Retinal pigment epithelial cell (primary cell): Measurements from ENCODE around the gene WNT7B.
A peak's percentile ranks its signal among the peaks of the same experiment; 100 is the strongest.

Source experiments
- DNase-seq: peaks from one replicate; pipeline ENCODE4 v3.0.0-alpha.2; 2010; ENCODE audit warnings: low read depth
- H3K4me3 ChIP-seq: 2 replicates; pipeline ENCODE4 v1.5.1; 2011; ENCODE audit warnings: mild to moderate bottlenecking, low read length, control low read depth, moderate library complexity
- TF ChIP-seq, protein P1 (sequence below): conservative IDR thresholded peaks from 2 replicates; pipeline ENCODE4 v1.5.1; 2011; ENCODE audit warnings: low read depth, low read length, control low read depth, inconsistent platforms

The WNT7B gene

GRCh38 chr22:45879552-45879949 is 97.4 kb downstream of the WNT7B start:
- TF ChIP-seq, protein P1, sequence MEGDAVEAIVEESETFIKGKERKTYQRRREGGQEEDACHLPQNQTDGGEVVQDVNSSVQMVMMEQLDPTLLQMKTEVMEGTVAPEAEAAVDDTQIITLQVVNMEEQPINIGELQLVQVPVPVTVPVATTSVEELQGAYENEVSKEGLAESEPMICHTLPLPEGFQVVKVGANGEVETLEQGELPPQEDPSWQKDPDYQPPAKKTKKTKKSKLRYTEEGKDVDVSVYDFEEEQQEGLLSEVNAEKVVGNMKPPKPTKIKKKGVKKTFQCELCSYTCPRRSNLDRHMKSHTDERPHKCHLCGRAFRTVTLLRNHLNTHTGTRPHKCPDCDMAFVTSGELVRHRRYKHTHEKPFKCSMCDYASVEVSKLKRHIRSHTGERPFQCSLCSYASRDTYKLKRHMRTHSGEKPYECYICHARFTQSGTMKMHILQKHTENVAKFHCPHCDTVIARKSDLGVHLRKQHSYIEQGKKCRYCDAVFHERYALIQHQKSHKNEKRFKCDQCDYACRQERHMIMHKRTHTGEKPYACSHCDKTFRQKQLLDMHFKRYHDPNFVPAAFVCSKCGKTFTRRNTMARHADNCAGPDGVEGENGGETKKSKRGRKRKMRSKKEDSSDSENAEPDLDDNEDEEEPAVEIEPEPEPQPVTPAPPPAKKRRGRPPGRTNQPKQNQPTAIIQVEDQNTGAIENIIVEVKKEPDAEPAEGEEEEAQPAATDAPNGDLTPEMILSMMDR, result no peak
- no peak overlapping the region for H3K4me3 ChIP-seq
- DNase-seq, result no peak

GRCh38 chr22:45878901-45879551 is 97.9 kb downstream of the WNT7B start:
- DNase-seq, result no peak
- no peak overlapping the region for H3K4me3 ChIP-seq
- TF ChIP-seq, protein P1, result no peak

DNA sequence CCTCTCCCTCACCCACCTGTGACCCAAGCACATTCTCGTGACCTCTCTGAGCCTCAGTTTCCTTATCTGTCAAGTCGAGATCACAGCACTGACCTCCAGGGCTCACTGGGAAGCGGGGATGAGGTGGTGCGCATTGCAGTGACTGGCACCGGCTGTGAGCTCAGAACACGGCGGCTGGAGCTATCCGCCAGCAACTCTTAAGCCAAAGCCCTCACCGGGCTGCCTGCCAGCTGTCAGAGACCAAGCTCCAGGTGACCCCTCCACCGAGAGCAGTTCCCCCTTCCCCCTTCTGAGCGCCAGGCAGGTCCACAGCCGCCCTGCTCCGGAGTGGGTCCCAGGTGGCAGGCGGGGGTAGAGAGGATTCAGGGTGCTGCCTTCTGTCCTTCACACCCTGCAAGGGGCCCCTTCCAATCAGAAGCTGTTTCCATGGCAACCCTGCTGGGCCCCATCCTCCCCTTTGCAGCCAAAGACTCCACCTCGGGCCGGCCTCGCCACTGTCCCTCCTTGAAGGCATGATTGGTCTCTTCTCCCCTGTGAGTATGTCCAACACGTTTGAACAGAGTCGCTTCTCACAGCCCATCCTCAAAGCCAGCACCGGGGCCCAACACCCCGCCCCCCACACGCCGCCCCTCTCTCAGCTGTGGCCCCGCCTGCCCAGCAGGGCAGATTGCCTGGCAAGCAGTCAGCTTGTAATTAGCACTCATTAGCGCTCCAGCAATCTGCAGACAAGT is 98.7 kb downstream of the WNT7B start:
- H3K4me3 ChIP-seq, result no peak overlapping the region
- DNase-seq, result peak; percentile 74
- TF ChIP-seq, protein P1, result no peak

DNA sequence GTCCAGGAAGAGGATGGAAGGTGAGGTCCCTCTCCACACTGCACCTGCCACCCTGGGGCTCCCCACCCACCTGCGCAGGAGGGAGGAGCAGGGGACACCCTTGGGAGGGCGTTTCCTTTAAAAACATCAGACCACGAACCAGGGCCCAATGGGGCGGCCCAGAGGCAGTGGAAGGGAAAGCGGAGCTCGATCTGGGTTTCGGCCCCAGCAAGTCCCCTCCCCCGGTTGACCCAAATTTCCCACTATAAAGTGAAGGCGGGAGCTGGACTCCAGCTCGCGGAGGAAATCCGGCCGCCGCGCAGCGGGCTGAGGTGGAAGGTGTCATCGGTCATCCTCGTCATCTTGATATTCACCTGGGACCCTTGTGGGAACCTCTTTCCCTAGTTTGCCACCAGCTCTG is 99.3 kb downstream of the WNT7B start:
- TF ChIP-seq, protein P1, result no peak
- no peak for DNase-seq

DNA sequence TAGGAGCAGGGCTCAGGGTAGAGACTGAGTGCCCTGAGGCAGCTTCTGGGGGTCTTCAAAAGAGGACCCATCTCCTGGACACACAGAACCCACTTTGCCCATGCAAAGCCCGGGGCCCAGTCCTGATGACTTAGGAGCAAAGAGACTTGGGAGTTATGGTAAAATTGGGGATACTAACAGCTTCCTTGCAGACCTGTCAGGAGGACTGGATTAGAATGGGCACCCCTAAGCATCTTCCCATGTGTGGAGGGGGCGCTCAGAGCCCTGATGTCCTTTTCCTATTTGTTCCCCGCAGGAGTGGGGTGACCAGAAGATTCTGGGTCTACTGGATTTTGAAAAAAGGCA is 100.0 kb downstream of the WNT7B start:
- no peak for DNase-seq
- TF ChIP-seq, protein P1, result no peak
- H3K4me3 ChIP-seq, result no peak overlapping the region

More for the DNA sequence above, 99.3 kb downstream of the WNT7B start:
- no peak overlapping the region for H3K4me3 ChIP-seq

DNA sequence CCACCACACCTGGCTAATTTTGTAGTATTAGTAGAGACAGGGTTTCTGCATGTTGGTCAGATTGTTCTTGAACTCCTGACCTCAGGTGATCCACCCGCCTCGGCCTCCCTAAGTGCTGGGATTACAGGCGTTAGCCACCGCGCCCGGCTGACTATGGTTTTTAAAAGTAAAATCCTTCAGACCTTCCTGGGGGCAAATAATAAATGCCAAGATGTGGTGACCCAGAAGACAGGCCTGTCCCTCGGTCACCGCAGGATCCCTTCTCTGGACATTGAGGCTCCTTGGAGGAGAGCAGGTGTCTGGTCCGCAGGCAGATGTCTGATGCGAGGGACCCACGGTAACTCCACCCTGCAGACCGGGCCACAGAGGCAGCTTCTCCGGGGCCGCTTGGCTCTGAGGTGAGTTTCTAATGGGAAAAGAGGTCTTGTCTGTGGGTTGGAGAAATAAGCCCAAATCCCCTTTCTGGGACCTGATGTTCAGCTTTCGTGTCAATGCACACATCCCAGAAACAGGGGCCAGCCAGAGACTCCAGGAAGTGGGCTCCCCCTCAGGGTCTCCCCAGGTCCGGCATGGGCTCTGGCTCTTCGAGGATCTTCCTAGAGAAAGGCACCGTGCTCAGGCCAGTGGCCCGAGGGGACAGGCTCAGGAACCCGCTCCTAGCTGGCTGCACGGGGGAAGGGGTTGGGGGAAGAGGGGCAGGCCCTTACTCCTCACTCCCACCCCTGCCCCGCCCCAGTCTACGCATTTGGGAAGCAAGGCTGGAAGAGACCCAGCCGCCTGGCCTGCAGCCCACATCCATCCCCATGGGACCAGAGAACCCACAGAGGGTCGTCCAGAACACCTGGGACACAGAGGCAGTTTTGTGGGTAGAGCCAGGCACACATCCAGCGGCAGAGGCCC is 100.6 kb downstream of the WNT7B start:
- H3K4me3 ChIP-seq, result no peak overlapping the region
- no peak for DNase-seq
- TF ChIP-seq, protein P1, result no peak
